Activated naive CD4-positive, alpha-beta T cell treated with Interleukin-2 at 50 U/mL for 16 hours (primary cell): ENCODE results near the gene PARD3.

Experiments used
- DNase-seq: peaks from one replicate; pipeline ENCODE4 v3.0.0-alpha.2; 2020

The PARD3 gene

DNA sequence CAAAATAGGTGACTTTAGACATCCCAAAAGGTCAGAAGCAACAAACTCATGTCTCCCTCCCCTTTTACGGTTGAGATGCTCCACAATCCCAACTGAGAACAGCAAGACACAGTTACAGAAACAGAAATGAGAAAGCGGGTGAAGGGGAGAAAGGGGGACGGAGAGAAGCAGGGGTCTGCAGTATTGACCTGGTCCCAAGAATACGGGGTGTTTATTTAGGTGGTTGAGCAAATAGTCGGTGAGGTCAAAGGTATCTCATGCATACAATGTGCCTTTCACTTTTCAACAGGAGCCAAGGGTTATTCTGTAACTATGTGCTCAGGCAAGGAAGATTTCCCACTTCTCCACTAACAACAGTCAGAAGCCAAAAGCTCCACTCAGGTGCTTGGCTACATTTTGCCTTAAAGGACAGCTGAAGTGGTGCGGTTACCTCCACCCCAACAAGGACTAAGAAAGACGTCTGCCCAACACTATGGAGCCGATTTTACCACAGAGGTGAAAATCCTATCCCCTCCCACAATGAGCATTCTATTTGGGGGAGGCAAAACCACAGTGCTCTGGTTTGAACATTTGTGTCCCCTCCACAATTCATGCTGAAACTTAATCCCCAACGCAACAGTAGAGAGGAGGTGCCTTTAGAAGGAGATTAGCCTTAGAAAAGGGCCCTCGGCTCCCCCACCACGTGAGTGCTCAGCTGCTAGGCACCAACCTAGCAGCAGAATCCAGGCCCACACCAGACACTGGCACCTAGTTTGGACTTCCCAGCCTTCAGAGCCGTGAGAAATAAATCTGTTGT is 77.9 kb downstream of the PARD3 start:
- no peak for DNase-seq

GRCh38 chr10:34734918-34735317 is 80.2 kb downstream of the PARD3 start:
- DNase-seq: no peak

DNA sequence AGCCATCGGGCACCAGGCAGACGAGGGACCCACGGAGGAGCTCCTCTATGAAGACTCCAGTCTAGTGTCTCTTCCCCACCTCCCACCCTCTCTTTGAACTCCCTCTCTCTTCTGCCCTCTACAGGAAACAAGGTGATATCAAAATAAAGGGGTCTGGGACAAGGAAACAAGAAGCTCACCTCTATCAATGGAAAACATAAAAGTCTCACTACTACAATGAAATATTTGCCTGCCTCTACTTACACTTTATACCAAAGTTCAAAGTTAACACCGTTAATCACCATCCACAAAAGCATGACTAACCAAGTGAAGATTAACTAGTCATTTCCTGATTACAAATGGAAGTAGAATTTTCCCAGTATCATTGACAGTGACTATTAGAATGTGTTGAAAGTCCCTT is 82.2 kb downstream of the PARD3 start:
- DNase-seq: no peak

GRCh38 chr10:34731885-34732701 is 83.0 kb downstream of the PARD3 start:
- DNase-seq: no peak

DNA sequence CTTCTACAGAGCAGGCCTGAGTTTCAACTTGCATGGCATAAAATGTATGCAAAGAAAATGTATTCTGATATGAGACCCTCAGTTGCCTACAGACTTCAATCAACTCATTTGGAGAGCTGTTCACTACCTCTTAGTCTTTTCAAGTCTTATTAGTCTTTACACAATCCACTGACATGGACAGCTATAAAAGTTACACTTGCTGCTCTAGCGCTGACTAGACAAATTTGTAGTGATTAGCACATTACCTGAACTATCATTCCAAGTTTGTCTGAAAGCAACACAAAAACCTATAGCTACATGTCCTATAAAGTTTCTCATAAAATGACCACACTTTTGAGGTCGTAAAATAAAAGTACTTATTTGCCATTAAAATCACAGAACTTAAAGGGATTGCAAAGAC is 83.9 kb downstream of the PARD3 start:
- no peak for DNase-seq

DNA sequence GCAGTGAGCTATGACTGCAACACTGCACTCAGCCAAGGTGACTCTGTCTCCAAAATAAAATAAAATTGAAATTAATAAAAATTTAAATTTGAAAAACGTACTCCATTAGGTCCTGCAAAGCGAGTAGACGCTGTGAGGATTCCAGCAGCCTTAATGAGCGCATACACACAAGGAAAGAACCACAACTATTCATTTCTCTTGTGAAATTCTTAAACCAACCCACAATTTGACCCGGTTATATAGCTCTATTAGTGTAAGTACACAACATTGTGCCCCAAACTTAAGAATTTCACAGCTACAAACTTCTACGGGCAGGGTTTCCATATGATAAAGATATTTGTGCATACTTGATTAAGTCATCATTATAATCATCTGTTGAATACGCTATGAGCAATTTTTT is 84.4 kb downstream of the PARD3 start:
- no peak for DNase-seq

DNA sequence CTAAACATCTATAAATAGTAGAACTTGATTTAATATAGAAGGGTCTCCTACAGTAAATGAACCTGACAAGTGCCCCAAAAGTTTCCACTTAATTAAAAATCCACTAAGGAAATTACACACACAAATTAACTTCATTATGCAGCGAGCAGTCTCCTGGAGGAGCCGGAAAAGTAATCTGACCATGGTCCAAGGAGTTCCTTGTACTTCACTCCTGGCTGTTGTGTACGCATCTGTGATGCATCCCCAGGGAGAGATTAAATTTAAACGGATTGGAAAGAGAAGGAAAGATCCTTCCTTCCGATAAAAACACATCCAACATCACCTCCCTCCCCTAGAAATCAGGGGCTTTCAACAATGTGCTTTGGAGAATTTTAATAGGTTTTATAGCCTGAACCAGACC is 85.5 kb downstream of the PARD3 start:
- DNase-seq: no peak

DNA sequence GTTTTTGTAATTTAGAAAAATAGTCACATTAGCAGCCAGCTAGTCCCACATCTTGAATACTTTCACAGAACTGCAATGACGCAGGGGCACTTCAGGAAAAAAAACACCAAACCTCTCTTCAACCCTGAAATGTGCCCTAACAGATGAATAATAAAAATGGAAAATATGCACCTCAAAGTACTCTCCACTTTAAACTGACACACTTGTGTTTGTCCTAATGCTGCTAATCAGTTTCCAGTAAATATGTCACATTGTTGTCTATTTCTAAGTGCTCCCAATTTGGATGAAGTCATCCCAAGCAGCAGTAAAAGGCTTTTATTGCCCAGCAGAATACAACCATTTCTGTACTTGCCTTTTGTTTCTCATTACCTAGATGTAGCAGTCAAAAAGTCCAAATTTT is 86.7 kb downstream of the PARD3 start:
- no peak for DNase-seq

DNA sequence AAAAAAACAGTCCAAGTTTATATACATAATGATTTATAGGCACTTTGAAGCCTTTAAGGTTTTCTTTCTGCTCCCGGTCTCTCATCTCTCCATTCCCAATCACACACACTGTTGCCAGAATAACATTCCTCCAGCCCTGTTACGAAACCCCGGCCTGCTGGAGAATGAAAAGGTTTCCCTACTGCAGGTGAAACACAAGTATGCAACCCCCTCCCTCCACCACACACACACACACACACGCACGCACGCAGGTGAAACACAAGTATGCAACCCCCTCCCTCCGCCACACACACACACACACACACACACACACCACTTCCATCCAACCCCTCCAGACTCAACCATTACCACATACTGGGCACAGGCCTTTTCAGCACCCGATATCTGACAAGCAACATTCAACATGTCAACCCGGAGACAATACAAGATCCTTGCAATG is 87.5 kb downstream of the PARD3 start:
- DNase-seq: no peak

GRCh38 chr10:34726862-34727261 is 88.2 kb downstream of the PARD3 start:
- no peak for DNase-seq

DNA sequence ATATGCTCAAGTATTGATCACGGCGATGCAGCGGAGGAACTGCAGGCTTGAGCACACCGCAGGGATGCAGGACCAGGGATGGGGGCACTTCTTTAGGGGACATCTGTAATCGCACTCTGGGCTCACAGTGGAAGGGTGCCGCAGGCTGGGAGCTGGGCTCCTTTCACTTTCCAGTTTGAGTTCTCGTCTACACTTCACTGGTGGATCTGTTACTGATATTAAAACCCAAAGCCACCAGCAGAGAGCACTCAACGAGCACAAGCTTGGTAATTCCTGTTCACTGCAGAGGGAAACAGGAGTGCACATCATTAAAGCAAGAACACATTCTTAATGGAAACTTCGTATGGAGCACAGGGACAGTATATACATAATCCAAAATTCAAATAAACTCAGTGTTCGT is 91.3 kb downstream of the PARD3 start:
- DNase-seq: no peak

DNA sequence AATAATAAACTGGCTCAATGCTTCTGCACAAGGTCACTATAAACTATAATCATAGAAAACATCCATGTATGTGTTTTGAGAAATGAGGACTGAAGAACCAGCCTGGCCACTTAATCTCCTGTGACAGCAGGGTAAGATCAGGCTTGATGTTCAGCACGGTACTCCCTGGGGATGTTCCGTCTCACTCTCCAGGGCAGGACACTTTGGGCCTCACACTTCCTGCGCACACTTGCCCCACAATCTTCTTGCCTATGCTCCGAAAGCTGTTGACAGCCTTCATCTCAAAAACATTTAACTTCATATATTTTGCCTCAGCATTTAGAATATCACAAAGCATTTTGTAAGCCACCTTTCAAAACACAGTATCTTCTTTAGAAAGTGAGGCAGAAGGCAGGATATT is 92.7 kb downstream of the PARD3 start:
- DNase-seq: no peak

DNA sequence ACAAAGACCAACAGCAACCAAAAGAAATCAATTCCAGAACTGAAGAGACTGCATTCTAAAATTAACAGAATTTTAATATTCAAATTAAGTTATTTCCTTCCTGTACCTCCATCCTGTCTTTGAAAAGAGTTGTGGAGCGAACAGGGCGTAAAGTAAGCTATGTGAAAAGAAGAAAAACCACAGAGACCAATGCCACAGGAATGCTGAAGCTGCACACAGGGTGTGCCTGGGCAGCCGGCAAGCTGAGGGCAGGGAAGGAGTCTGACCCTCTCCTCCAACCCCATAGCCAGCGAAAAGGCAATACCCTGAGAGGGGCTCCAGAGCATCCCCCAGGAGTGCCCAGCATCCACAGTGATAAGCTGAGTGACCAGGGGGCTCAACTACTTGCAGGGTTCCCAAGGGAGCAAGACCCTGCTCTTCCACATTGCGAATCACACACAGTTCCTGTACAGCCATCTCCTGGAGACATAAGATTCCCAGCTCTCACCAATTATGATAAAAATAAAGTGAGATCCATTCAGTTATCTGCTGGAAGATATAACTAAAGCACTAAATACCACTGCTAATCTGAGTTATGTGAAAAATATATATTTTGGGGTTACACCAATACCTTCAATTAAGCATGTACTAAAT is 93.8 kb downstream of the PARD3 start:
- DNase-seq: no peak

DNA sequence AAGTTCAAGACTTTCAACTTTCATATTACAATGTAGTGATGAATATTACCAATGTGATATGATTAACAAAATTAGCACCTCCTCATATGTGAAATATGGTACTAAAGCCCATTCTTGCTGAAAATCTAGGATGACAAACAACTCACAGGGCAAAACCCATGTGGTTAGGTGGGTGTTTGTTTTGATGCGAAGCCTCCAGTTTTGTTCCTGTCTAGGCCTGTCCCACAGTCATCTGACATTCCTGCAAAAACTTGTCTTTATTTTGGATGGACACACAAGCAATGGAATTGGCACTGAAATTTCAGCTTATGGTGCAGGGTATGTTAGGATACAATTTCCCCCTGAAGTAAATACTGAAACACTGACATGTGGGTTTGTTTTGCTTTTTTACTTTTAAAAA is 95.3 kb downstream of the PARD3 start:
- no peak for DNase-seq

DNA sequence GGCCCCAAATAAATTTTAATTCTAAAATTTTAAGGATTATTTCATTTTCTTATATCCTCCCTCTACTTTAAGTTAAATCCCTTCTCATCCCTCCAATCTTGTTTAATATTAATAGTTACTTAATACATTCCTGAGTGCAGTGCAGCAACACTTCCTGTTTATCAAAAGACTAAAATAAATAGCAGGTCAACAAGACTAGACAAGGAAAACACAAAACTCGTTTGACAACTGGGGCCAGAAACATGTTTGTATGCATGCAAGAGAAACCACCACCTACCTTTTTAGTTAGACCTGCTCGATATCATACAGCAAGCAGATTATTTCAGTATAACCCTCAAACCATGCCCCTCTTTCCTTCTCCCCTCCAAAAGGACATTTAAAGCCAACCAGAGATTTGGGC is 95.8 kb downstream of the PARD3 start:
- no peak for DNase-seq

GRCh38 chr10:34717429-34717828 is 97.7 kb downstream of the PARD3 start:
- DNase-seq: no peak

- DNase-seq: no peak
Measured at GRCh38 chr10:34716958-34717357, 98.1 kb downstream of the PARD3 start.

GRCh38 chr10:34716234-34716633 is 98.9 kb downstream of the PARD3 start:
- DNase-seq: no peak

GRCh38 chr10:34715511-34716187 is 99.4 kb downstream of the PARD3 start:
- DNase-seq: no peak

GRCh38 chr10:34713875-34714274 is 101.2 kb downstream of the PARD3 start:
- DNase-seq: no peak

DNA sequence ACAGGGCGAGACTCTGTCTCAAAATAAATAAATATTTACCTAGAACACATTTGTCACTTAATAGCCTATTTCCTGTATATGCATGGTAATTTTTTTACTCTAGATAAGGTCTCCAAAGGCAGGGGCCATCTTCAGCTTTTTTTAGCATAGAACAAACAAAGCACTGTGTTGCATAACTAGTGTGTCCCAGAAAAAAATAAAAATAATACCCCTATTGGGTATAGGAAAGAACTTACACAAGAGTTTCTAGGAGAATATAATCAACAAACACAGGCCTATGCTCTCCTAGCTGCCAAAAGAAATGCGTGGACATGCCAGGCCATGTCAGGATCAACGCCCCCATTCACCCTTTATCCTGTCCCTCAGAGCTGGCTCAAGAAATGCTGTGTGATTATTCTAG is 103.6 kb downstream of the PARD3 start:
- no peak for DNase-seq

GRCh38 chr10:34710391-34710751 is 104.7 kb downstream of the PARD3 start:
- DNase-seq: no peak

- DNase-seq: no peak
Measured at GRCh38 chr10:34709637-34710390, 105.3 kb downstream of the PARD3 start.
